ENCODE data around the gene SLC22A12.

GRCh38 chr11:64588701-64589100, 2.3 kb upstream of the SLC22A12 start:
- TF ChIP-seq POLR2A (IDR thresholded peaks at IDR 0.05; ENCODE audit: low read length) (no peak), GATA1 (IDR thresholded peaks at IDR 0.05; ENCODE audit: low read depth, low read length) (no peak)

Measured in erythroblast (primary cell).